Measurements from ENCODE around the gene GNG7. TPM values are rescaled to one million over a fixed set of nuclear protein-coding genes. Genes with fewer than 3 reads are reported as not detected.
"Not testable (repeated sequence)": the region's sequence is repeated elsewhere in the genome, so short reads cannot be mapped to it uniquely, and the experiment has no call there.

Gene GNG7
- total RNA-seq, 1 experiment from 2014 or later, result 0.03 TPM

DNA sequence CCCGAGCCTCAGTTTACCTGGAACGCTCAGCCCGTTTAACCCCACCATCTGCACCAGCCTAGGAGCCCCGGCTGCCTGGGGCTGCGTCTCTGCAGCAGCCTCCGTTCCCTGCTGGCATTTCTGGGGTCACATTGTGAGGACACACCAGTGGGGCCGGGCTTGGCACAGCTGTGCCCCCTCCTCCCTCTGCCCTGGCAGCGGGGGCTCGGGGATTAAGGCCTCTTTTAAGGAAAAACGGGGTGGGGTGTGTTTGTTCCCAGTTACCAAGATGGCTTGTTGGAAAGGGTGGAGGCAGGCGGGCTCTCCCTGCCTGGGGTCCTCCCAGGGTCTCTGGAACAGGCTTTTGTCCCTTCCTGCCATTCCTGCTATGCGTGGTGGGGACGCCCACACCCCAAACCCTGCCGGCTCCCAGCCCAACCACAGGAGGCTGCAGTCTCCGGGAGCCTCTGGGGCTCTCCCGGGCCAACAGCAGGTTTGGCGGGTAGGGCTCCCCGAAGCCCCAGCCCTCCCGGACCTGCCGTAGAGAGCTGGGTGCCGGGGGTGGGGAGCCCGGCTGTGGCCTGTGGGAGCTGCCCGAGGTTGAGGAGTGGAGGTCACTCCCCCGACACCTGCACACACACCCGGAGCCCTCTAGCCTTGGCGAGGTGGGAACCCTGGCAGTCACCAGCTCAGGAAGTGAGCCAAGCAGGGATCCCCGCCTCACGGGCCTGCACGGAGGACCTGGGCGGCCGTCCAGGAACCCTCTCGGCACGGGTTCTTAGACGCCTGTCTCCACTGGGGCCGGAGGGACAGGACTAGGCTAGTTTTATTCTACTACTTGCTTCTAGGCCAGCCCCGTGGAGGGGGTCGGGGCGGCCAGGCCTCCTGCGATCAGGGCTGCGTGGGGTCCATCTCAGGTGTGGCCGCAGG is 189.7 kb downstream of the GNG7 start:
- Histone ChIP-seq H3K4me3 (no peak overlapping the region), H3K36me3 (no peaks in the 10 kb centered on the region), H3K4me1 (replicated peaks) (peaks cover 7% of the 10 kb centered on the region), H3K27me3 (replicated peaks) (no peaks in the 10 kb centered on the region), H3K27ac (no peak overlapping the region), H3K9me3 (replicated peaks) (no peaks in the 10 kb centered on the region)
- no peak for DNase-seq (ENCODE audit: low read depth in 1 of 2, low spot score in 2 of 2)

DNA sequence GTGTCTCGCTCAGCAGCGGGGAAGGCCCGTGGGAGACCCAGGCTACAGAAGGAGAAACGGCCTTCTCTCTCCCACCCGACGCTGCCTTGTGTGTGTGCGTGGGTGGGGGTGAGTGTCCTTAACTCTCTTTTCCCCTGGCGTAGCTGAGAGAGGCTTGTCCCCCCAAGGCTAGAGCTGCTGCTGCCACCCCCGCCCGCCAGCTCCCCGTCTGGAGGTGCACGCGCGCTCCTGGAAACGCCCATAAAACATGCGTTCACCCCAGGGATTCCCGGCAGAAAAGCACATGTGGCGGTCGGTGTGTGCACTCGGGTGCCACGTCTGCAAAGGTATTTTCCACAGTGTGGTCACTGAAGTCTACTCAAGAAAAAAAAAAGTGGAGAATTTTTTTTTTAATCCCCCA is 190.5 kb downstream of the GNG7 start:
- H3K27ac ChIP-seq, result no peak overlapping the region
- H3K27me3 ChIP-seq (replicated peaks), result no peaks in the 10 kb centered on the region
- no peak for DNase-seq (ENCODE audit: low read depth in 1 of 2, low spot score in 2 of 2)
- H3K4me3 ChIP-seq, result no peak overlapping the region
- H3K4me1 ChIP-seq (replicated peaks), result peaks cover 10% of the 10 kb centered on the region
- no peaks in the 10 kb centered on the region for H3K9me3 ChIP-seq (replicated peaks)
- no peaks in the 10 kb centered on the region for H3K36me3 ChIP-seq

DNA sequence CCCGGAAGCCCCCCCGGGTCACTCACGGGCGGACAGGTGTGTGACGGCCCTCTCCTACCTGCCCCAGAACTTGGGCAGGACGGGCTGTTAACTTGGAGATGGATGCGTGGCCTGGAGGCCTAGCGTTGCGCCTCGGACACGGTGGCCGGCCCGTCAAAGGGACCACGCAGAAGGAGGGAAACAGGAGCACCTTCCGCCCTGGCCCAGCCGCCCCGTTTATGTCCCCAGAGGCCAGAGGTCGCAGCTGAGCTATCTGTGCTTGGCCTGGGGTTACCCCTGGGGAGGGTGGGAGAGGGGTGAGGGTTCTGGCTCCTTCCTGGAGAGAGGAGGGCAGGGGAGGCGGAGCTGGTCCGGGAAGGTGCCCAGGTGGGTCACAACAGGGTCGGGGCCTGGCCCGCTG is 190.9 kb downstream of the GNG7 start:
- DNase-seq (ENCODE audit: low read depth in 1 of 2, low spot score in 2 of 2), result no peak
- Histone ChIP-seq H3K27me3 (replicated peaks) (no peaks in the 10 kb centered on the region), H3K4me1 (replicated peaks) (peaks cover 14% of the 10 kb centered on the region), H3K36me3 (no peaks in the 10 kb centered on the region), H3K9me3 (replicated peaks) (no peaks in the 10 kb centered on the region), H3K4me3 (no peak overlapping the region), H3K27ac (no peak overlapping the region)

DNA sequence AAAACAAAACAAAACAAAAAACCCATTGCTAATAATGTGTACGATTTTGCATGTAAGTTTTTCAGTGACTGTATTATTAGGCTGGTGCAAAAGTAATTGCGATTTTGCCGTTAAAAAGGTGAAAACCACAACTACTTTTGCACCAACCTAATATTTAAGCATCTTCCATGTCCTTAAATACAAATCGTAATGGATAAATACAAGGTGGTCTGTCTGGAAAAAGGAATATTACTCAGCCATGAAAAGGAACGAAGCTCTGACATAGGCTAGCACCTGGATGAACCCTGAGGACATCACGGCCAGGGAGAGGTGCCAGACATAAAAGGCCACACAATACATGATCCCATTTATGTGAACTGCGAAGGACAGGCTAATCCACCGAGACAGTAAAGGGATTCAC is 193.4 kb downstream of the GNG7 start:
- H3K27me3 ChIP-seq (replicated peaks), result no peaks in the 10 kb centered on the region
- no peaks in the 10 kb centered on the region for H3K9me3 ChIP-seq (replicated peaks)
- DNase-seq (ENCODE audit: low read depth in 1 of 2, low spot score in 2 of 2), result no peak
- H3K4me1 ChIP-seq (replicated peaks), result peaks cover 21% of the 10 kb centered on the region
- H3K4me3 ChIP-seq, result no peak overlapping the region
- no peak overlapping the region for H3K27ac ChIP-seq
- no peaks in the 10 kb centered on the region for H3K36me3 ChIP-seq

DNA sequence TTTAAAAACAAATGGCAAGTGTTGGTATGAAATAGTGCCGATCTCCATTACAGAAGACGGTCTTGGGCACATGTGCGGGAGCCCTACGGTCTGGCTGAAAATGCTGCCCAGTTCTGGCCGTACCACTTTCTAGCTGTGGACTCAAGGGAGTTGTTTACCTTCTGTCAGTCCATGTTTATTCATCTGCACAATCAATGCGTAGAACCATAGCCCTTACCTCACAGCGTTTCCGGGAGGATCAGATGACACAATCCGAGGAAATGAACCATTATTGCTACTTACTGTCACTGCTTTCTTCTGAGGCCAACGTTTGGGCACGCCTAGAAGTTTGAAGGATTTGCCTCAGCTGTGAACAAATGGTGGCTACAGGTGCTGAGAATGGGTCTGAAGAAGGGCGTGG is 195.4 kb downstream of the GNG7 start:
- Histone ChIP-seq H3K27me3 (replicated peaks) (no peaks in the 10 kb centered on the region), H3K36me3 (no peaks in the 10 kb centered on the region), H3K9me3 (replicated peaks) (no peaks in the 10 kb centered on the region), H3K4me1 (replicated peaks) (peaks cover 40% of the 10 kb centered on the region), H3K27ac (peak overlapping the region; percentile 54), H3K4me3 (0 out of 2 replicates have a peak overlapping the region, but pooled peaks have one; percentile 3)
- peak; percentile 75 to 84 for DNase-seq (ENCODE audit: low read depth in 1 of 2, low spot score in 2 of 2)

DNA sequence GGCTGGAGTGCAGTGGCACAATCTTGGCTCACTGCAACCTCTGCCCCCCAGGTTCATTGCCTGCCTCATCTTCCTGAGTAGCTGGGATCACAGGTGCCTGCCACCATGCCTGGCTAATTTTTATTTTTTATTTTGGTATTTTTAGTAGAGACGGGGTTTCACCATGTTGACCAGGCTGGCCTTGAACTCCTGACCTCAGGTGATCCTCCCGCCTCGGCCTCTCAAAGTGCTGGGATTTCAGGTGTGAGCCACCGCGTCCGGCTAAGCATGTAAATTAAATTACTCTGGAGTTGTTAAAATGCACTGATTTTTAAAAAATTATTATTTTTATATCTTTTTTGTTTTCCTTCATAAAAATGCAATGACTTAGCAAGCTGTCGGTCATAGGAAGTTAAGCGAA is 195.8 kb downstream of the GNG7 start:
- not testable (repeated sequence) for DNase-seq (ENCODE audit: low read depth in 1 of 2, low spot score in 2 of 2); H3K36me3 ChIP-seq; H3K4me3 ChIP-seq; H3K9me3 ChIP-seq (replicated peaks); H3K27me3 ChIP-seq (replicated peaks)
- peaks cover 44% of the 10 kb centered on the region for H3K4me1 ChIP-seq (replicated peaks)
- peak overlapping the region; percentile 54 for H3K27ac ChIP-seq

DNA sequence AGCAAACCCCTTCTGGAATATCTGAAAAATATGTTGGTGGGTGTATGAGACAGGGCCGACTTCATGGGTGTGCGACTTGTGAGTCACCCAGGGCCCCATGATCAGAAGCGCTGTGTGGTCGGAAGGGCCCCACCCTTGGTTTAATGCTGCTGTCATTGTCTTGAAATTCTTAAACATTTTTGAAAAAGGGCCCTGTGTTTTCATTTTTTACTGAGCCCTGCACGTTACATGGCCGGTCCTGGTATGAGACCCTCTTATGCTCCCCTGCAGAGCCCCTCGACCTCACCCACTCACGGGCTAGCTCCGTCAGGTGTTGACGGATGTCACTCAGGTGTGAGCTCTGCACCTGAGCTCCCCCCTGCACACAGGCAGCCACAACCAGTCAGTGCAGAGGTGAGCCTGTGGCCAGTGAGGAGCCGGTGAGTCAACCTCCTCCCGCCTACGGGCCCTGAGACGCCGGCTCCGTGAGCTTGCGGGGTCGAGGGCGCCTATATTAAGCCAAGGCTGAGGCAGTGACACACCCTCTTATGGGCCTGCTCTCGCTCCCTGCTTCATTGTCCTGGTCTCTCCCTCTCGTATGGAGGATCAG is 198.9 kb downstream of the GNG7 start:
- Histone ChIP-seq H3K4me3 (no peak overlapping the region), H3K9me3 (replicated peaks) (no peaks in the 10 kb centered on the region), H3K4me1 (replicated peaks) (peaks cover 75% of the 10 kb centered on the region), H3K27me3 (replicated peaks) (no peaks in the 10 kb centered on the region), H3K36me3 (no peaks in the 10 kb centered on the region), H3K27ac (peak overlapping the region; percentile 85)
- peak; percentile 95 to 98 for DNase-seq (ENCODE audit: low read depth in 1 of 2, low spot score in 2 of 2)

DNA sequence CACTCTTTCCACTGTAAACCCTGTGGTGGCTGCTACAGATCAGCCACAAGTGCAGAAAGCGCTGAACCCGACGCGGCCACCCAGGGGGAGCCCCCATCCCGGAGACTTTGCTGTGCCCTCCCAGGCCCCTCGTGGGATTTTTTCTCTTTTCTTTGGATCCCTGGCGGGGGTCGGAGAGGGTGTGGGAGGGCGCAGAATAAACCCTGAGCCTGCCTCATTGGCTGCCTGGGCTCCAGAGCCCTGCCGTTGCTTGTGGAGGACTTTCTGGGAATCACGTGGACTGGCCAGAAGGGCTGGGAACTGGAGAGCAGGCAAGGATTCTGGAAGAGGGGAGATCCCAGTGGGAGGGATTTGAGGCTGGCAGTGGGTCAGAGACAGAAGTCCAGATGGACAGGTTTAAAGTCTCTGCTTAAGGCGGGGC is 201.6 kb downstream of the GNG7 start:
- Histone ChIP-seq H3K36me3 (no peaks in the 10 kb centered on the region), H3K27ac (peak overlapping the region; percentile 67), H3K4me1 (replicated peaks) (peaks cover 74% of the 10 kb centered on the region), H3K4me3 (no peak overlapping the region), H3K27me3 (replicated peaks) (no peaks in the 10 kb centered on the region), H3K9me3 (replicated peaks) (no peaks in the 10 kb centered on the region)
- peak; percentile 95 to 98 for DNase-seq (ENCODE audit: low read depth in 1 of 2, low spot score in 2 of 2)

DNA sequence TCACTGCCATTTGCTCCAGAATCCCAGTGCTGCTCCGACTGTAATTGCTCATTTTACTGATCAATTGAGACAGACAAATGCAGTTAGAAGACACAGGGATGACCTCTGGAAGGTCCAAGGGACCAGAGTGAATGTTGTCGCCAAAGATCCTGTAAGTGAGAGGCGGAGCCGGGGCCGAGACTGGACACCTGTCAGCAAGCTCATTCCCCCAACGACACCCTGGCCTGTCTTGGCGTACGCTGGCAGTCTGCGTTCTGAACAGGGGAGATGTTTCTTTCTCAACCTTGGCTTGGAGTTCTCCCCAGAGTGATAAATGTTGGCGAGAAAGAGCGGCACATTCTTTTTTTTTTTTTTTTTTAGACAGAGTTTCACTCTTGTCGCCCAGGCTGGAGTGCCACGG is 202.3 kb downstream of the GNG7 start:
- H3K9me3 ChIP-seq (replicated peaks), result no peaks in the 10 kb centered on the region
- peak in 1 of 2 experiments; percentile 45 for DNase-seq (ENCODE audit: low read depth in 1 of 2, low spot score in 2 of 2)
- no peak overlapping the region for H3K4me3 ChIP-seq
- peaks cover 81% of the 10 kb centered on the region for H3K4me1 ChIP-seq (replicated peaks)
- H3K27ac ChIP-seq, result peak overlapping the region; percentile 67
- no peaks in the 10 kb centered on the region for H3K36me3 ChIP-seq
- no peaks in the 10 kb centered on the region for H3K27me3 ChIP-seq (replicated peaks)

DNA sequence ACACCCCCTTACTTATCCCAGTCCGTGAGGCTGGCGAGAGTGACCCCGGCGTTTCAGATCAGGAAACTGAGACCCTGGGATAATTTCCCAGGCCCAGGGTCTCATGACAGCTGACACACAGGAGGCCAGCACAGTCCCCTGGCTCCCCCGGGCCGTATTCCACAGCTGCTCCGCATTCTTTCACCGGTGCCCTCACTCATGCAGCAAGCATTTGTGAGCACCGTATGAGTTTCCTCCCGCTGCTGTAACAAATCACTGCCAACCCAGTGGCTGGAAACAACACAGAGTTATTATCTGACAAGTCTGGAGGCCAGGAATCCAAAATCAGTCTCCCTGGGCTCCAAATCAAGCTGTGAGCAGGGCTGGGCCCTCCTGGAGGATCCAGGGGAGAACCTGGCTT is 205.3 kb downstream of the GNG7 start:
- H3K27ac ChIP-seq, result no peak overlapping the region
- H3K4me1 ChIP-seq (replicated peaks), result peaks cover 86% of the 10 kb centered on the region
- H3K9me3 ChIP-seq (replicated peaks), result no peaks in the 10 kb centered on the region
- H3K27me3 ChIP-seq (replicated peaks), result no peaks in the 10 kb centered on the region
- no peak for DNase-seq (ENCODE audit: low read depth in 1 of 2, low spot score in 2 of 2)
- no peak overlapping the region for H3K4me3 ChIP-seq
- no peaks in the 10 kb centered on the region for H3K36me3 ChIP-seq

DNA sequence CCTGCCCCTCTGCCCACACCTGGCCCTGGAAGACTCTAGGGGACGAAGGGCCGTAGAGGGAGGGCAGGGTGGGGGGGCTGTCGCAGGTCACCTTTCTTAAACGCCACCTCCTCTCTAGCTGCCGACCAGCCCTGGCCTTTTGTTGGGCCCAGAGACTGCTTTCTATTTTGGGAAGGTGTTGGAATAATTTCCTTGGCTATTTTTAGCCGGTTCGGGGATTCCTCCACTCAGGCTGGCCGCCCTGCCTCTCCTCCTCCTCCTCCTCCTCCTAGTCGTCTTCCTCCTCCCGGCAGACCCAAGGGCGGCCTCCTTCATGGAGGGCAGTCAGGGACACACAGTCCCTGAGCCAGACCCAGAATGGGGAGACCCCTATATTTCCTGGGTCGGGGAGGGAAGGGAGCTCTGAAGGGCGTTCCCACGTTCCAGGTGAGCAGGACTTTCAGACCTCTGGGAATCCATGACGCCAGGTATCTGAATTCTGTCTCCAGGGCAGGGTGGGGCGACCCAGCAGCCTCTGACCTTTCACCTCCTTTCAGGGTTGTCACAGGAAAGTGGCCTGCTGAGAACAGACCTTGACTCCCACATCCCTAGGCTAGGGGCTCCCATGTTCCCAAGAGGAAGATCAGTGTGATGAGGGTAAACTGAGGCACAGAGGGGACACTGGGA is 206.7 kb downstream of the GNG7 start:
- Histone ChIP-seq H3K9me3 (replicated peaks) (no peaks in the 10 kb centered on the region), H3K4me3 (peak overlapping the region; percentile 34), H3K27ac (peak overlapping the region; percentile 85), H3K36me3 (no peaks in the 10 kb centered on the region), H3K27me3 (replicated peaks) (no peaks in the 10 kb centered on the region), H3K4me1 (replicated peaks) (peaks cover 86% of the 10 kb centered on the region)
- peak; percentile 62 to 66 for DNase-seq (ENCODE audit: low read depth in 1 of 2, low spot score in 2 of 2)

DNA sequence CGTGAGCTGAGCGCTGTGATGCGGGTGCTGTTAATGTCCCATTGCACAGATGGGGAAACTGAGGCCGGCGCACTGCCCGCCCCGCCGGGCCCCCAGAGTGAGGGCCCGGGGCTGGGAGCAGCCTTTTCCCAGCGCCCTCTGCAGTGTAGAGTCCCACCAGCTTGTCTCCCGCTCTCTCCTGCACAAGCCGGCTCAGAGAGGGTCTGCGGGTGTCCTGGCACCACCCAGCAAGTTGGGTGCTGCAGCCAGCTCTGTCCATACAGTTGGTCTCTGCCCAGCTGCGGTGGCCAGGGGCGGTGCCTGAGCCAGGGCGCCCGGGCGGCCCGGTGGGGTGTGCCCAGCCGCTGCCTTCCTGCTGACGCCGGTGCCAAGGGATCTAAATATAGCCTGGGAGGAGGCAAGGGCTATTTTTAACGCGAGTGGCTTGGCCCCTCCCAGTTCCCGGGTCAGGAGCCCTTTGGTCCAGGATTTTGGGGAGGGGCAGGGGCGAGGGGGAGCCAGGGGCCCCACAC is 207.3 kb downstream of the GNG7 start:
- Histone ChIP-seq H3K27ac (peak overlapping the region; percentile 85), H3K4me1 (replicated peaks) (peaks cover 84% of the 10 kb centered on the region), H3K36me3 (no peaks in the 10 kb centered on the region), H3K9me3 (replicated peaks) (no peaks in the 10 kb centered on the region), H3K4me3 (peak overlapping the region; percentile 34), H3K27me3 (replicated peaks) (no peaks in the 10 kb centered on the region)
- peak; percentile 87 to 89 for DNase-seq (ENCODE audit: low read depth in 1 of 2, low spot score in 2 of 2)

DNA sequence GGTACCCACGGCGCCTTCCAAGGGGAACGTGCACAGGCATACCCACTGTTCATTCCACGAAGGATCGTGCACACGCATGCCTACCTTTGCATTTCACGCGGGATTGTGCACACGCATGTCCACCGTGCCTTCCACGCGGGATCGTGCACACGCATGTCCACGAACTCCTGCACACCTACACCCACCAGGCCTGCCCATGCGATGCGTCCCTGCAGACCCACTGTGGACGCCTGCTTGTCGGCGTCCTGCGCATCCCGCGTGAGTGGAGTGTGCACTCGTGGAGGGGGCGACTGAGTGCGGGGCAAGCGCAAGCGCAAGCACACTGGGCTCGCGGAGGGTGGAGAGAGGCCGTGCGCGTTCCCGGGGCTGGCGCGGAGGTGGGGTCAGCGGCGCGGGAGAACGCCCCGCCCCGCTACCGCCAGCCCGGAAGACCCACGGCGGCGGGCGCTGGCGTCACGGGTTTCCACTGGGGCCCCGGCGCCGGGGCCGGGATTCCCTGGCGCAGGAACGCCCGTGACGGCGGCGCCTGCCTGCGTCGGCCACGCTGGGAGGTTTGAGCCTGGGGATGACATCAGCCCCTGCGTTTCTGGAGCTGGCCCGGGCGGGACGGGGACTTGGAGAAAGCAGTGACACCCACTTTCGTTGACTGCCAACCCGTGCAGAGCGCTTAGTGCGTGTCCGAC is 207.9 kb downstream of the GNG7 start:
- peak; percentile 89 to 93 for DNase-seq (ENCODE audit: low read depth in 1 of 2, low spot score in 2 of 2)

More for the DNA sequence above, 207.9 kb downstream of the GNG7 start:
- no peaks in the 10 kb centered on the region for H3K9me3 ChIP-seq (replicated peaks)
- H3K27me3 ChIP-seq (replicated peaks), result no peaks in the 10 kb centered on the region
- no peaks in the 10 kb centered on the region for H3K36me3 ChIP-seq
- peaks cover 80% of the 10 kb centered on the region for H3K4me1 ChIP-seq (replicated peaks)
- H3K27ac ChIP-seq, result peak overlapping the region; percentile 85
- peak overlapping the region; percentile 34 for H3K4me3 ChIP-seq

Data from SJSA1 (cell line).